Glutamatergic neuron (in vitro differentiated cells): ENCODE results near the gene TSHZ3. TPM values are rescaled to one million over a fixed set of nuclear protein-coding genes. Genes with fewer than 3 reads are reported as not detected.

Experiments
- DNase-seq: peaks from one replicate; pipeline ENCODE4 v3.0.0; 2022
- H3K27ac Mint-ChIP-seq: one replicate; pipeline ENCODE4 v1.8.0; 2020; ENCODE audit warnings: mild to moderate bottlenecking, mixed read lengths, inconsistent platforms; ENCODE audit not compliant: unreplicated experiment
- H3K27me3 Mint-ChIP-seq: one replicate; pipeline ENCODE4 v1.8.0; 2020; ENCODE audit warnings: mild to moderate bottlenecking, moderate library complexity, mixed read lengths, inconsistent platforms; ENCODE audit not compliant: unreplicated experiment
- H3K36me3 Mint-ChIP-seq: one replicate; pipeline ENCODE4 v1.8.0; 2020; ENCODE audit warnings: mild to moderate bottlenecking, mixed read lengths, inconsistent platforms; ENCODE audit not compliant: unreplicated experiment
- H3K4me1 Mint-ChIP-seq: one replicate; pipeline ENCODE4 v1.8.0; 2020; ENCODE audit warnings: mild to moderate bottlenecking, low read depth, mixed read lengths, inconsistent platforms; ENCODE audit not compliant: unreplicated experiment
- H3K4me3 Mint-ChIP-seq: one replicate; pipeline ENCODE4 v1.8.0; 2020; ENCODE audit warnings: mild to moderate bottlenecking, mixed read lengths, inconsistent platforms; ENCODE audit not compliant: unreplicated experiment
- H3K9me3 Mint-ChIP-seq: one replicate; pipeline ENCODE4 v1.8.0; 2020; ENCODE audit warnings: mild to moderate bottlenecking, moderate library complexity, mixed read lengths, inconsistent platforms; ENCODE audit not compliant: unreplicated experiment
- CTCF ChIP-seq: fragments of 200-600 bp; sonication (generic); IDR thresholded peaks from one replicate; pipeline ENCODE4 v1.5.0; 2021; ENCODE audit not compliant: partially characterized antibody, unreplicated experiment
- total RNA-seq: library from RNA; stranded (reverse); fragmentation: NEBNext Ultra II Directional; extraction: Animal tissue kit (Norgen Biotek cat#: 25700); gene quantifications from one replicate; pipeline ENCODE4 v1.2.1, GENCODE V29; 2021; ENCODE audit not compliant: unreplicated experiment

Gene TSHZ3
- total RNA-seq, 1 donor from 2014 or later: 7.4 TPM

GRCh38 chr19:31300422-31300821 is 48.8 kb downstream of the TSHZ3 start:
- no peak overlapping the region for H3K27ac Mint-ChIP-seq
- H3K4me3 Mint-ChIP-seq: no peak overlapping the region
- no peaks in the 10 kb centered on the region for H3K36me3 Mint-ChIP-seq
- DNase-seq: peak; percentile 8
- no peak for TF ChIP-seq CTCF
- peaks cover 7% of the 10 kb centered on the region for H3K4me1 Mint-ChIP-seq
- peaks cover 2% of the 10 kb centered on the region for H3K9me3 Mint-ChIP-seq
- H3K27me3 Mint-ChIP-seq: no peaks in the 10 kb centered on the region

GRCh38 chr19:31299665-31300064 is 49.6 kb downstream of the TSHZ3 start:
- Mint-ChIP-seq H3K4me1 (peaks cover 7% of the 10 kb centered on the region), H3K27me3 (no peaks in the 10 kb centered on the region), H3K27ac (no peak overlapping the region), H3K36me3 (no peaks in the 10 kb centered on the region), H3K9me3 (peaks cover 2% of the 10 kb centered on the region), H3K4me3 (no peak overlapping the region)
- DNase-seq: no peak
- TF ChIP-seq CTCF: no peak

GRCh38 chr19:31297991-31298390 is 51.2 kb downstream of the TSHZ3 start:
- no peaks in the 10 kb centered on the region for H3K36me3 Mint-ChIP-seq
- H3K9me3 Mint-ChIP-seq: no peaks in the 10 kb centered on the region

GRCh38 chr19:31296741-31297390 is 52.4 kb downstream of the TSHZ3 start:
- DNase-seq: peak; percentile 4
- Mint-ChIP-seq H3K4me1 (peaks cover 7% of the 10 kb centered on the region), H3K36me3 (no peaks in the 10 kb centered on the region), H3K27me3 (peaks cover 3% of the 10 kb centered on the region), H3K4me3 (no peak overlapping the region), H3K9me3 (no peaks in the 10 kb centered on the region), H3K27ac (no peak overlapping the region)
- no peak for TF ChIP-seq CTCF

More at GRCh38 chr19:31297991-31298390, 51.2 kb downstream of the TSHZ3 start:
- H3K4me3 Mint-ChIP-seq: no peak overlapping the region
- TF ChIP-seq CTCF: no peak
- H3K27me3 Mint-ChIP-seq: no peaks in the 10 kb centered on the region
- peak; percentile 6 for DNase-seq
- H3K27ac Mint-ChIP-seq: no peak overlapping the region
- peaks cover 7% of the 10 kb centered on the region for H3K4me1 Mint-ChIP-seq

GRCh38 chr19:31294189-31294588 is 55.0 kb downstream of the TSHZ3 start:
- Mint-ChIP-seq H3K4me3 (no peak overlapping the region), H3K9me3 (no peaks in the 10 kb centered on the region), H3K4me1 (no peaks in the 10 kb centered on the region), H3K27me3 (peaks cover 4% of the 10 kb centered on the region), H3K27ac (no peak overlapping the region), H3K36me3 (no peaks in the 10 kb centered on the region)
- no peak for TF ChIP-seq CTCF
- peak; percentile 3 for DNase-seq
